Measurements from ENCODE around the gene YPEL3.

Gene YPEL3

GRCh38 chr16:30046178-30046577 lies 49.8 kb downstream of the YPEL3 start:
- DNase-seq (ENCODE audit: low spot score) = no peak
